ENCODE data around the gene AEBP2.
"Not testable (repeated sequence)": the region's sequence is repeated elsewhere in the genome, so short reads cannot be mapped to it uniquely, and the experiment has no call there.

The AEBP2 gene

GRCh38 chr12:19439059-19440018 lies at the start of gene AEBP2:
TSS of gene AEBP2 (plus strand) at chr12:19439492. CDS start at chr12:19439700, 208 bp downstream.
- peak; percentile 94 for DNase-seq

- DNase-seq = no peak
Measured at GRCh38 chr12:19390051-19390598, 49.2 kb upstream of the AEBP2 start.

- not testable (repeated sequence) for DNase-seq
Measured at GRCh38 chr12:19392644-19393043, 46.6 kb upstream of the AEBP2 start.

GRCh38 chr12:19394385-19394784 lies 44.9 kb upstream of the AEBP2 start:
- no peak for DNase-seq

- DNase-seq = no peak
Measured at GRCh38 chr12:19397534-19397933, 41.8 kb upstream of the AEBP2 start.

GRCh38 chr12:19398376-19399363 lies 40.6 kb upstream of the AEBP2 start:
- DNase-seq = no peak

- not testable (repeated sequence) for DNase-seq
Measured at GRCh38 chr12:19400649-19401285, 38.5 kb upstream of the AEBP2 start.

- no peak for DNase-seq
Measured at GRCh38 chr12:19402211-19402610, 37.1 kb upstream of the AEBP2 start.

GRCh38 chr12:19402743-19403431 lies 36.4 kb upstream of the AEBP2 start:
- peak; percentile 32 for DNase-seq

GRCh38 chr12:19404242-19404880 lies 34.9 kb upstream of the AEBP2 start:
- DNase-seq = no peak

GRCh38 chr12:19409376-19409775 lies 29.9 kb upstream of the AEBP2 start:
- DNase-seq = no peak

- no peak for DNase-seq
Measured at GRCh38 chr12:19410211-19410610, 29.1 kb upstream of the AEBP2 start.

- DNase-seq = no peak
Measured at GRCh38 chr12:19410629-19411185, 28.6 kb upstream of the AEBP2 start.

- no peak for DNase-seq
Measured at GRCh38 chr12:19411234-19412204, 27.8 kb upstream of the AEBP2 start.

GRCh38 chr12:19412844-19413243 lies 26.4 kb upstream of the AEBP2 start:
- DNase-seq = no peak

- not testable (repeated sequence) for DNase-seq
Measured at GRCh38 chr12:19413582-19413981, 25.7 kb upstream of the AEBP2 start.

GRCh38 chr12:19415563-19415962 lies 23.7 kb upstream of the AEBP2 start:
- no peak for DNase-seq

- no peak for DNase-seq
Measured at GRCh38 chr12:19419086-19419485, 20.2 kb upstream of the AEBP2 start.

- peak; percentile 29 for DNase-seq
Measured at GRCh38 chr12:19421503-19422282, 17.6 kb upstream of the AEBP2 start.
